SU-DHL-6 (cell line): ENCODE measurements around the gene NKD1.

Experiments used
- H2AFZ ChIP-seq: fragments of 200-600 bp; sonication (generic); 2 replicates; pipeline ENCODE4 v1.6.1; 2014; ENCODE audit warnings: low read depth, mild to moderate bottlenecking, moderate library complexity, mixed read lengths, antibody characterized with exemption, low read length; ENCODE audit not compliant: severe bottlenecking
- H3F3A ChIP-seq: fragments of 200-600 bp; shearing (Covaris generic); 2 replicates; pipeline ENCODE4 v1.6.0; 2016; ENCODE audit warnings: antibody characterized with exemption, mild to moderate bottlenecking; ENCODE audit not compliant: insufficient read depth
- H3K27ac ChIP-seq: fragments of 200-600 bp; sonication (generic); 2 replicates; pipeline ENCODE4 v1.5.1; 2016; ENCODE audit warnings: low read depth, mild to moderate bottlenecking, low read length, moderate library complexity, mixed read lengths
- H3K27me3 ChIP-seq: fragments of 200-600 bp; sonication (generic), shearing (Covaris generic); 2 replicates; pipeline ENCODE4 v1.6.0; 2014; ENCODE audit warnings: mild to moderate bottlenecking, low read length
- H3K36me3 ChIP-seq: fragments of 200-600 bp; sonication (generic); 2 replicates; pipeline ENCODE4 v1.6.1; 2014; ENCODE audit warnings: mild to moderate bottlenecking, low read length, mixed read lengths
- H3K4me2 ChIP-seq: fragments of 300-600, 200-600 bp; shearing (Covaris generic), sonication (generic); 2 replicates; pipeline ENCODE4 v1.6.0; 2014; ENCODE audit warnings: low read length, low read depth, mild to moderate bottlenecking; ENCODE audit not compliant: poor library complexity, severe bottlenecking
- H3K4me3 ChIP-seq: fragments of 200-600 bp; sonication (generic); 2 replicates; pipeline ENCODE4 v1.5.1; 2014; ENCODE audit warnings: antibody characterized with exemption, low read length, mild to moderate bottlenecking, mixed read lengths; ENCODE audit not compliant: insufficient read depth, poor library complexity, severe bottlenecking
- H3K79me2 ChIP-seq: fragments of 200-600 bp; sonication (generic); 2 replicates; pipeline ENCODE4 v1.6.1; 2014; ENCODE audit warnings: mild to moderate bottlenecking, low read length, moderate library complexity; ENCODE audit not compliant: insufficient read depth
- H3K9ac ChIP-seq: fragments of 200-600 bp; sonication (generic); 2 replicates; pipeline ENCODE4 v1.7.0; 2014; ENCODE audit warnings: mild to moderate bottlenecking, low read length
- H3K9me2 ChIP-seq: fragments of 200-600 bp; sonication (generic); replicated peaks from 2 replicates; pipeline ENCODE4 v1.6.1; 2014; ENCODE audit warnings: low read length; ENCODE audit not compliant: insufficient read depth
- H3K9me3 ChIP-seq: fragments of 200-600 bp; sonication (generic); 2 replicates; pipeline ENCODE4 v1.6.1; 2014; ENCODE audit warnings: low read length, mixed read lengths; ENCODE audit not compliant: insufficient read depth
- H4K20me1 ChIP-seq: fragments of 200-600 bp; sonication (generic); 2 replicates; pipeline ENCODE4 v1.6.1; 2014; ENCODE audit warnings: low read depth, mild to moderate bottlenecking, antibody characterized with exemption, low read length, moderate library complexity, mixed read lengths
- CTCF ChIP-seq: fragments of 200-600 bp; sonication (generic); IDR thresholded peaks from one replicate; pipeline ENCODE4 v1.5.1; 2017; ENCODE audit warnings: antibody characterized with exemption, mild to moderate bottlenecking, low read length, moderate library complexity; ENCODE audit not compliant: insufficient read depth, poor library complexity, severe bottlenecking
- EZH2phosphoT487 ChIP-seq: fragments of 200-600 bp; sonication (generic), shearing (Covaris generic); conservative IDR thresholded peaks from 2 replicates; pipeline ENCODE4 v1.6.1; 2018; ENCODE audit warnings: mild to moderate bottlenecking, antibody characterized with exemption, low read length, moderate library complexity, mixed read lengths

NKD1 gene

GRCh38 chr16:50607970-50608557 lies 59.9 kb downstream of the NKD1 start:
- H3K4me3 ChIP-seq, result no peak overlapping the region
- TF ChIP-seq CTCF (no peak), EZH2phosphoT487 (no peak)
- no peak overlapping the region for H3K4me2 ChIP-seq
- no peaks in the 10 kb centered on the region for H3K27me3 ChIP-seq
- H3F3A ChIP-seq, result no peaks in the 10 kb centered on the region
- no peaks in the 10 kb centered on the region for H3K79me2 ChIP-seq
- no peaks in the 10 kb centered on the region for H3K9me2 ChIP-seq
- no peaks in the 10 kb centered on the region for H3K36me3 ChIP-seq
- no peak overlapping the region for H3K27ac ChIP-seq
- H3K9ac ChIP-seq, result no peak overlapping the region
- no peaks in the 10 kb centered on the region for H4K20me1 ChIP-seq
- no peak overlapping the region for H2AFZ ChIP-seq
- no peaks in the 10 kb centered on the region for H3K9me3 ChIP-seq

- Histone ChIP-seq H3K36me3 (no peaks in the 10 kb centered on the region), H3F3A (no peaks in the 10 kb centered on the region), H3K4me2 (no peak overlapping the region), H3K79me2 (no peaks in the 10 kb centered on the region), H3K9me2 (no peaks in the 10 kb centered on the region), H3K4me3 (no peak overlapping the region), H4K20me1 (no peaks in the 10 kb centered on the region), H3K27ac (no peak overlapping the region), H2AFZ (no peak overlapping the region), H3K9ac (no peak overlapping the region), H3K9me3 (no peaks in the 10 kb centered on the region), H3K27me3 (no peaks in the 10 kb centered on the region)
- TF ChIP-seq EZH2phosphoT487 (no peak), CTCF (no peak)
These were observed 60.9 kb downstream of the NKD1 start for GRCh38 chr16:50609049-50609448.

GRCh38 chr16:50609471-50609870 lies 61.3 kb downstream of the NKD1 start:
- H3K9ac ChIP-seq, result no peak overlapping the region
- no peaks in the 10 kb centered on the region for H3K27me3 ChIP-seq
- TF ChIP-seq EZH2phosphoT487 (no peak), CTCF (no peak)
- no peak overlapping the region for H2AFZ ChIP-seq
- H3K9me3 ChIP-seq, result no peaks in the 10 kb centered on the region
- H3K27ac ChIP-seq, result no peak overlapping the region
- no peaks in the 10 kb centered on the region for H3F3A ChIP-seq
- no peaks in the 10 kb centered on the region for H3K9me2 ChIP-seq
- H3K79me2 ChIP-seq, result no peaks in the 10 kb centered on the region
- H4K20me1 ChIP-seq, result no peaks in the 10 kb centered on the region
- H3K4me3 ChIP-seq, result no peak overlapping the region
- no peak overlapping the region for H3K4me2 ChIP-seq
- no peaks in the 10 kb centered on the region for H3K36me3 ChIP-seq
